Measurements from ENCODE around the gene PLSCR5. TPM values are rescaled to one million over a fixed set of nuclear protein-coding genes. Genes with fewer than 3 reads are reported as not detected.

PLSCR5 gene
- total RNA-seq, 2 experiments from 2014 or later: not detected

GRCh38 chr3:146626403-146627122 is 21.4 kb upstream of the PLSCR5 start:
- H3K4me3 Mint-ChIP-seq: no peak overlapping the region
- no peak overlapping the region for H3K27ac Mint-ChIP-seq
- H3K4me1 Mint-ChIP-seq: peaks cover 7% of the 10 kb centered on the region
- POLR2A ChIA-PET: no interaction called here
- CTCF ChIA-PET: interaction anchor here (0.6 kb wide), 1 partner anchor 765 kb away, joined by 4 read pairs; no protein-coding TSS in a partner anchor
- no peaks in the 10 kb centered on the region for H3K9me3 Mint-ChIP-seq (ENCODE audit: low read depth)
- DNase-seq (no peak), ATAC-seq (no peak)
- intact Hi-C loops (cut with DNase I, micrococcal nuclease): no loop called here
- no peaks in the 10 kb centered on the region for H3K36me3 Mint-ChIP-seq (ENCODE audit: low read depth)
- no peaks in the 10 kb centered on the region for H3K27me3 Mint-ChIP-seq

GRCh38 chr3:146625186-146625775 is 20.1 kb upstream of the PLSCR5 start:
- peaks cover 7% of the 10 kb centered on the region for H3K4me1 Mint-ChIP-seq
- no peak overlapping the region for H3K27ac Mint-ChIP-seq
- H3K27me3 Mint-ChIP-seq: peaks cover 3% of the 10 kb centered on the region
- POLR2A ChIA-PET: no interaction called here
- no peak overlapping the region for H3K4me3 Mint-ChIP-seq
- no peaks in the 10 kb centered on the region for H3K9me3 Mint-ChIP-seq (ENCODE audit: low read depth)
- ATAC-seq (no peak), DNase-seq (no peak)
- intact Hi-C loops (cut with DNase I, micrococcal nuclease): no loop called here
- no peaks in the 10 kb centered on the region for H3K36me3 Mint-ChIP-seq (ENCODE audit: low read depth)
- CTCF ChIA-PET: no interaction called here

GRCh38 chr3:146621723-146622122 is 16.6 kb upstream of the PLSCR5 start:
- intact Hi-C loops (cut with DNase I, micrococcal nuclease): no loop called here
- POLR2A ChIA-PET: no interaction called here
- no peaks in the 10 kb centered on the region for H3K9me3 Mint-ChIP-seq (ENCODE audit: low read depth)
- no peak for ATAC-seq
- peaks cover 3% of the 10 kb centered on the region for H3K27me3 Mint-ChIP-seq
- no peak overlapping the region for H3K4me3 Mint-ChIP-seq
- no peak for DNase-seq
- H3K36me3 Mint-ChIP-seq (ENCODE audit: low read depth): no peaks in the 10 kb centered on the region
- H3K27ac Mint-ChIP-seq: no peak overlapping the region
- peaks cover 7% of the 10 kb centered on the region for H3K4me1 Mint-ChIP-seq
- CTCF ChIA-PET: interaction anchor here (0.7 kb wide), 1 partner anchor 19 kb away, joined by 4 read pairs; no protein-coding TSS in a partner anchor

GRCh38 chr3:146612015-146612414 is 6.9 kb upstream of the PLSCR5 start:
- no peaks in the 10 kb centered on the region for H3K9me3 Mint-ChIP-seq (ENCODE audit: low read depth)
- POLR2A ChIA-PET: no interaction called here
- CTCF ChIA-PET: interaction anchor here (1.0 kb wide), 1 partner anchor 16 kb away, joined by 3 read pairs; no protein-coding TSS in a partner anchor

GRCh38 chr3:146611096-146611495 is 6.0 kb upstream of the PLSCR5 start:
- peaks cover 6% of the 10 kb centered on the region for H3K27me3 Mint-ChIP-seq
- no peak overlapping the region for H3K4me3 Mint-ChIP-seq
- no peak for ATAC-seq
- no peaks in the 10 kb centered on the region for H3K9me3 Mint-ChIP-seq (ENCODE audit: low read depth)
- no peak overlapping the region for H3K27ac Mint-ChIP-seq
- no peak for DNase-seq
- intact Hi-C loops (cut with DNase I, micrococcal nuclease): no loop called here
- no peaks in the 10 kb centered on the region for H3K4me1 Mint-ChIP-seq
- CTCF ChIA-PET: no interaction called here
- H3K36me3 Mint-ChIP-seq (ENCODE audit: low read depth): no peaks in the 10 kb centered on the region
- POLR2A ChIA-PET: no interaction called here

More at GRCh38 chr3:146612015-146612414, 6.9 kb upstream of the PLSCR5 start:
- Mint-ChIP-seq H3K36me3 (ENCODE audit: low read depth) (no peaks in the 10 kb centered on the region), H3K27ac (no peak overlapping the region), H3K4me3 (no peak overlapping the region), H3K4me1 (no peaks in the 10 kb centered on the region), H3K27me3 (peaks cover 3% of the 10 kb centered on the region)
- intact Hi-C loops (cut with DNase I, micrococcal nuclease): no loop called here
- DNase-seq (no peak), ATAC-seq (no peak)

GRCh38 chr3:146598535-146598934 is 6.6 kb downstream of the PLSCR5 start:
- H3K27me3 Mint-ChIP-seq: peaks cover 5% of the 10 kb centered on the region
- no peaks in the 10 kb centered on the region for H3K9me3 Mint-ChIP-seq (ENCODE audit: low read depth)
- H3K4me3 Mint-ChIP-seq: no peak overlapping the region
- no peaks in the 10 kb centered on the region for H3K4me1 Mint-ChIP-seq
- CTCF ChIA-PET: no interaction called here
- POLR2A ChIA-PET: no interaction called here
- no peak overlapping the region for H3K27ac Mint-ChIP-seq
- no peak for ATAC-seq
- intact Hi-C loops (cut with DNase I, micrococcal nuclease): no loop called here
- no peaks in the 10 kb centered on the region for H3K36me3 Mint-ChIP-seq (ENCODE audit: low read depth)
- DNase-seq: no peak

- H3K36me3 Mint-ChIP-seq (ENCODE audit: low read depth): no peaks in the 10 kb centered on the region
- H3K4me3 Mint-ChIP-seq: no peak overlapping the region
- ChIA-PET CTCF (interaction anchor here (0.7 to 2.8 kb wide), 3 partner anchors 17 to 1867 kb away, joined by 3 to 11 read pairs (median 6); no protein-coding TSS in a partner anchor), POLR2A (no interaction called here)
- no peak overlapping the region for H3K27ac Mint-ChIP-seq
- intact Hi-C loops (cut with DNase I, micrococcal nuclease): loop anchor here in 1 of 2 experiments (5.0 kb wide), 1 partner anchor 528 kb away; no protein-coding TSS in a partner anchor
- H3K4me1 Mint-ChIP-seq: no peaks in the 10 kb centered on the region
- ATAC-seq (no peak), DNase-seq (no peak)
- no peaks in the 10 kb centered on the region for H3K9me3 Mint-ChIP-seq (ENCODE audit: low read depth)
- peaks cover 7% of the 10 kb centered on the region for H3K27me3 Mint-ChIP-seq
These were observed 10.2 kb downstream of the PLSCR5 start for GRCh38 chr3:146594843-146595482.

GRCh38 chr3:146593776-146594175 is 11.4 kb downstream of the PLSCR5 start:
- POLR2A ChIA-PET: no interaction called here
- CTCF ChIA-PET: interaction anchor here (2.8 kb wide), 1 partner anchor 16 kb away, joined by 11 read pairs; no protein-coding TSS in a partner anchor
- intact Hi-C loops (cut with DNase I, micrococcal nuclease): loop anchor here in 1 of 2 experiments (5.0 kb wide), 1 partner anchor 526 kb away; no protein-coding TSS in a partner anchor
- ATAC-seq: no peak
- no peaks in the 10 kb centered on the region for H3K4me1 Mint-ChIP-seq
- DNase-seq: no peak
- H3K9me3 Mint-ChIP-seq (ENCODE audit: low read depth): no peaks in the 10 kb centered on the region
- no peak overlapping the region for H3K27ac Mint-ChIP-seq
- H3K27me3 Mint-ChIP-seq: peaks cover 7% of the 10 kb centered on the region
- no peak overlapping the region for H3K4me3 Mint-ChIP-seq
- no peaks in the 10 kb centered on the region for H3K36me3 Mint-ChIP-seq (ENCODE audit: low read depth)

GRCh38 chr3:146590521-146590920 is 14.6 kb downstream of the PLSCR5 start:
- DNase-seq (no peak), ATAC-seq (no peak)
- intact Hi-C loops (cut with DNase I, micrococcal nuclease): loop anchor here (1.0 to 5.0 kb wide), 3 partner anchors 50 to 523 kb away; no protein-coding TSS in a partner anchor
- H3K9me3 Mint-ChIP-seq (ENCODE audit: low read depth): no peaks in the 10 kb centered on the region
- H3K27me3 Mint-ChIP-seq: peaks cover 9% of the 10 kb centered on the region
- H3K4me1 Mint-ChIP-seq: no peaks in the 10 kb centered on the region
- no peaks in the 10 kb centered on the region for H3K36me3 Mint-ChIP-seq (ENCODE audit: low read depth)
- no peak overlapping the region for H3K27ac Mint-ChIP-seq
- ChIA-PET POLR2A (no interaction called here), CTCF (interaction anchor here (0.8 to 2.2 kb wide), 8 partner anchors 9 to 1486 kb away, joined by 3 to 8 read pairs (median 3); no protein-coding TSS in a partner anchor)
- no peak overlapping the region for H3K4me3 Mint-ChIP-seq

- Mint-ChIP-seq H3K27me3 (peaks cover 9% of the 10 kb centered on the region), H3K36me3 (ENCODE audit: low read depth) (no peaks in the 10 kb centered on the region), H3K27ac (no peak overlapping the region), H3K4me1 (no peaks in the 10 kb centered on the region), H3K4me3 (no peak overlapping the region), H3K9me3 (ENCODE audit: low read depth) (no peaks in the 10 kb centered on the region)
- intact Hi-C loops (cut with DNase I, micrococcal nuclease): loop anchor here (1.0 to 5.0 kb wide), 3 partner anchors 51 to 523 kb away; no protein-coding TSS in a partner anchor
- ATAC-seq (no peak), DNase-seq (peak; percentile 35)
- POLR2A ChIA-PET: interaction anchor here (0.6 kb wide), 1 partner anchor 39 kb away, joined by 3 read pairs; no protein-coding TSS in a partner anchor
- CTCF ChIA-PET: interaction anchor here (0.8 to 2.2 kb wide), 11 partner anchors 9 to 1487 kb away, joined by 3 to 8 read pairs (median 3); no protein-coding TSS in a partner anchor
These were observed 15.1 kb downstream of the PLSCR5 start for GRCh38 chr3:146589899-146590508.

GRCh38 chr3:146585156-146585555 is 20.0 kb downstream of the PLSCR5 start:
- ChIA-PET CTCF (no interaction called here), POLR2A (no interaction called here)
- Mint-ChIP-seq H3K27ac (no peak overlapping the region), H3K4me3 (no peak overlapping the region), H3K4me1 (no peaks in the 10 kb centered on the region), H3K36me3 (ENCODE audit: low read depth) (no peaks in the 10 kb centered on the region), H3K27me3 (peaks cover 9% of the 10 kb centered on the region), H3K9me3 (ENCODE audit: low read depth) (no peaks in the 10 kb centered on the region)
- intact Hi-C loops (cut with DNase I, micrococcal nuclease): no loop called here
- DNase-seq (no peak), ATAC-seq (no peak)
